Transverse colon (tissue), 4 donors: ENCODE measurements around the gene RAPGEF5.

Source experiments
- POLR2AphosphoS5 ChIP-seq, 3 donors: sonication (generic); formaldehyde crosslinking; IDR thresholded peaks; one replicate each; pipeline ENCODE4 v1.6.1; 2016; ENCODE audit warnings: antibody characterized with exemption in 3 of 3
- TF ChIP-seq, protein P1 (sequence below), 5 experiments: fragments of 200-600 bp in 3 of 5; fragments of 450-650 bp in 2 of 5; sonication (generic) in 3 of 5; IDR thresholded peaks; 1 replicate in 2 of 5; 2 replicates in 3 of 5; pipeline ENCODE4 v1.5.1; 2016 to 2017; ENCODE audit warnings: antibody characterized with exemption in 5 of 5, inconsistent platforms in 3 of 5, mild to moderate bottlenecking in 2 of 5, moderate library complexity in 1 of 5

GRCh38 chr7:22251281-22251680 lies 105.7 kb downstream of the RAPGEF5 start:
- TF ChIP-seq, protein P1, sequence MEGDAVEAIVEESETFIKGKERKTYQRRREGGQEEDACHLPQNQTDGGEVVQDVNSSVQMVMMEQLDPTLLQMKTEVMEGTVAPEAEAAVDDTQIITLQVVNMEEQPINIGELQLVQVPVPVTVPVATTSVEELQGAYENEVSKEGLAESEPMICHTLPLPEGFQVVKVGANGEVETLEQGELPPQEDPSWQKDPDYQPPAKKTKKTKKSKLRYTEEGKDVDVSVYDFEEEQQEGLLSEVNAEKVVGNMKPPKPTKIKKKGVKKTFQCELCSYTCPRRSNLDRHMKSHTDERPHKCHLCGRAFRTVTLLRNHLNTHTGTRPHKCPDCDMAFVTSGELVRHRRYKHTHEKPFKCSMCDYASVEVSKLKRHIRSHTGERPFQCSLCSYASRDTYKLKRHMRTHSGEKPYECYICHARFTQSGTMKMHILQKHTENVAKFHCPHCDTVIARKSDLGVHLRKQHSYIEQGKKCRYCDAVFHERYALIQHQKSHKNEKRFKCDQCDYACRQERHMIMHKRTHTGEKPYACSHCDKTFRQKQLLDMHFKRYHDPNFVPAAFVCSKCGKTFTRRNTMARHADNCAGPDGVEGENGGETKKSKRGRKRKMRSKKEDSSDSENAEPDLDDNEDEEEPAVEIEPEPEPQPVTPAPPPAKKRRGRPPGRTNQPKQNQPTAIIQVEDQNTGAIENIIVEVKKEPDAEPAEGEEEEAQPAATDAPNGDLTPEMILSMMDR (IDR thresholded peaks at IDR 0.05): no peak
- TF ChIP-seq POLR2AphosphoS5 (IDR thresholded peaks at IDR 0.05): no peak
